ENCODE measurements around the gene SLC4A7. TPM values are rescaled to one million over a fixed set of nuclear protein-coding genes. Genes with fewer than 3 reads are reported as not detected.
"Not testable (repeated sequence)": the region's sequence is repeated elsewhere in the genome, so short reads cannot be mapped to it uniquely, and the experiment has no call there.

SLC4A7 gene
- total RNA-seq = 28.3 and 28.6 TPM in 2 replicates

DNA sequence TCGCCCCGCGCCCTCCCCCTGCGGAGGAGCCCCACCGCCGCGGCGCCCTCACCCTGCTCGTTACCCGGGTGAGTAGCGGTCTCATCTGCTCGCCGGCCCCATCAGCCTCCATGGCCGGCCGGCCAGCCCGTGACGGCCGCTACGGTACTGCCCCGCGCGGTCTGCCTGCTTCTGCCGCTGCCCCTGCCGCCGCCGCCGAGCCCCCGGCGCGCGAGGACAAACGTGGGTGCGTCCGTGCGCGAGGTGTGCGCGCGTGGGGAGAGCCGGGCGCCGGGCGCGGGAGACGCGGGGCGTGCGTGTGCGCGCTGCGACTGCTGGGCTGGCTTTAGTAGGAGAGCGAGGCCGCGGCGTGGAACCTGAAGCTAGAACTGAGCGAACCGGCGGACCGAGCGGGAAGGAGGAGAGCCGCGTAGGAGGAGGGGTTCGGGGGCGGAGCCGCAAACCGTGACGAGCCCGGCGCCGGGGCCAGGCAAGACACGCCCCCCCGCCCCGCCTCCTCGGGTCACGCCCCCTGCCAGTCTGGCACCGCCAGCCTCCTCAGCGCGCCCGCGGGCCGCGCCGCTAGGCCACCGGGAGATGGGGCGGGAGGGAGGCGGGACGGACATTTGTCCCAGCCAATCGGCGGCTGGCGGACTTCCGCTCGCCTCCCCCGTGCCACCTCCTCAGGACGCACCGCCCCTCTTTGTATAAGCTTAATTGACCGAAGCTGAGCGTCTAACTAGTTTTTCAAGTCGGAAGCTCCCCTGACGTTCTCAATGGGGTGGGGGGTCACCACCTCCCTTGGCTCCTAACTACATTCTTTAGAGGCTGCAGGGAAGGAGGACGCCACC is at the start of gene SLC4A7:
Gene SLC4A7 (minus strand): TSS at position 370 of the 830 bp plus-strand sequence. CDS start 258 bp downstream, at position 112.
- TF ChIP-seq, protein P1, sequence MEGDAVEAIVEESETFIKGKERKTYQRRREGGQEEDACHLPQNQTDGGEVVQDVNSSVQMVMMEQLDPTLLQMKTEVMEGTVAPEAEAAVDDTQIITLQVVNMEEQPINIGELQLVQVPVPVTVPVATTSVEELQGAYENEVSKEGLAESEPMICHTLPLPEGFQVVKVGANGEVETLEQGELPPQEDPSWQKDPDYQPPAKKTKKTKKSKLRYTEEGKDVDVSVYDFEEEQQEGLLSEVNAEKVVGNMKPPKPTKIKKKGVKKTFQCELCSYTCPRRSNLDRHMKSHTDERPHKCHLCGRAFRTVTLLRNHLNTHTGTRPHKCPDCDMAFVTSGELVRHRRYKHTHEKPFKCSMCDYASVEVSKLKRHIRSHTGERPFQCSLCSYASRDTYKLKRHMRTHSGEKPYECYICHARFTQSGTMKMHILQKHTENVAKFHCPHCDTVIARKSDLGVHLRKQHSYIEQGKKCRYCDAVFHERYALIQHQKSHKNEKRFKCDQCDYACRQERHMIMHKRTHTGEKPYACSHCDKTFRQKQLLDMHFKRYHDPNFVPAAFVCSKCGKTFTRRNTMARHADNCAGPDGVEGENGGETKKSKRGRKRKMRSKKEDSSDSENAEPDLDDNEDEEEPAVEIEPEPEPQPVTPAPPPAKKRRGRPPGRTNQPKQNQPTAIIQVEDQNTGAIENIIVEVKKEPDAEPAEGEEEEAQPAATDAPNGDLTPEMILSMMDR (IDR thresholded peaks at IDR 0.05; ENCODE audit: insufficient read depth, low read length, poor library complexity, severe bottlenecking) = no peak
- DNase-seq (ENCODE audit: low read depth) = peak; percentile 68
- H3K36me3 ChIP-seq (ENCODE audit: control insufficient read depth, insufficient read depth, low read length) = no peaks in the 10 kb centered on the region
- peak within 1 kb of the TSS; percentile 95 for H3K4me3 ChIP-seq (ENCODE audit: low read depth, low read length)
- no peaks in the 10 kb centered on the region for H3K27me3 ChIP-seq (ENCODE audit: control insufficient read depth, insufficient read depth, low read length)

GRCh38 chr3:27533261-27533607 is 49.0 kb upstream of the SLC4A7 start:
- DNase-seq (ENCODE audit: low read depth) = no peak
- Histone ChIP-seq H3K4me3 (ENCODE audit: low read depth, low read length) (no peak overlapping the region), H3K36me3 (ENCODE audit: control insufficient read depth, insufficient read depth, low read length) (no peaks in the 10 kb centered on the region), H3K27me3 (ENCODE audit: control insufficient read depth, insufficient read depth, low read length) (no peaks in the 10 kb centered on the region)
- TF ChIP-seq, protein P1 (IDR thresholded peaks at IDR 0.05; ENCODE audit: insufficient read depth, low read length, poor library complexity, severe bottlenecking) = no peak

- no peaks in the 10 kb centered on the region for H3K36me3 ChIP-seq (ENCODE audit: control insufficient read depth, insufficient read depth, low read length)
- H3K27me3 ChIP-seq (ENCODE audit: control insufficient read depth, insufficient read depth, low read length) = no peaks in the 10 kb centered on the region
- DNase-seq (ENCODE audit: low read depth) = no peak
- no peak overlapping the region for H3K4me3 ChIP-seq (ENCODE audit: low read depth, low read length)
- TF ChIP-seq, protein P1 (IDR thresholded peaks at IDR 0.05; ENCODE audit: insufficient read depth, low read length, poor library complexity, severe bottlenecking) = no peak
Measured at GRCh38 chr3:27532426-27533260, 48.5 kb upstream of the SLC4A7 start.

DNA sequence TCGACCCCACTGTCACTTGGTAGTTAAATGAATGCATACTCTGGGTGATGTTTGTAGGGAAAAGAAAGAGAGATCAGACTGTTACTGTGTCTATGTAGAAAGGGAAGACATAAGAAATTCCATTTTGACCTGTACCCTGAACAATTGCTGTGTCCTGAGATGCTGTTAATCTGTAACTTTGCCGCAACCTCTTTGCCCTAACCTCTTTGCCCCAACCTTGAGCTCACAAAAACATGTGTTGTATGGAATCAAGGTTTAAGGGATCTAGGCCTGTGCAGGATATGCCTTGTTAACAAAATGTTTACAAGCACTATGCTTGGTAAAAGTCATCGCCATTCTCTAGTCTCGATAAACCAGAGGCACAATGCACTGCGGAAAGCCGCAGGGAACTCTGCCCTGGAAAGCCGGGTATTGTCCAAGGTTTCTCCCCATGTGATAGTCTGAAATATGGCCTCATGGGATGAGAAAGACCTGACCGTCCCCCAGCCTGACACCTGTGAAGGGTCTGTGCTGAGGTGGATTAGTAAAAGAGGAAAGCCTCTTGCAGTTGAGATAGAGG is 47.1 kb upstream of the SLC4A7 start:
- H3K36me3 ChIP-seq (ENCODE audit: control insufficient read depth, insufficient read depth, low read length); DNase-seq (ENCODE audit: low read depth); H3K27me3 ChIP-seq (ENCODE audit: control insufficient read depth, insufficient read depth, low read length); H3K4me3 ChIP-seq (ENCODE audit: low read depth, low read length): not testable (repeated sequence)

DNA sequence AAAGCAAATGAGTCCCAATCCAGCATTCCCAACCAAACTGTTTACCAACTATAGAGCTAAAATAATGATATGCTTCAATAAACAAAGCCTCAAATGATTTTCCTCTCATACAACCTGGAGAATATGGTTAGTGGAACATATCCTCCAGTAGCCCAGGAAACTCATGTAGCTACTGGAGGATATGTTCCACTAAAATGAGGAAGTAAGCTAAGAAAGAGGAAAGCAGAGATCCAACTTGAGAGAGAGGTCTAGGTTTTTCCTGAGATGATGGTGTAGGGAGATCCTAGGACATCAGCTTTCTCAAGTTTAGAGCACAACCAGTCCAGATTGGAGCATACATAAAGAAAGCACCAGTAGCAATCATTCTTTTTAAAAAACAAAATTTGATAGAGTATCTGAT is 44.6 kb upstream of the SLC4A7 start:
- Histone ChIP-seq H3K36me3 (ENCODE audit: control insufficient read depth, insufficient read depth, low read length) (no peaks in the 10 kb centered on the region), H3K27me3 (ENCODE audit: control insufficient read depth, insufficient read depth, low read length) (no peaks in the 10 kb centered on the region), H3K4me3 (ENCODE audit: low read depth, low read length) (no peak overlapping the region)
- TF ChIP-seq, protein P1 (IDR thresholded peaks at IDR 0.05; ENCODE audit: insufficient read depth, low read length, poor library complexity, severe bottlenecking) = no peak
- DNase-seq (ENCODE audit: low read depth) = no peak

All from kidney epithelial cell (primary cell).